GM23248 (cell line): ENCODE measurements around the gene PMAIP1. TPM values are rescaled to one million over a fixed set of nuclear protein-coding genes. Genes with fewer than 3 reads are reported as not detected.
A peak's percentile ranks its signal among the peaks of the same experiment; 100 is the strongest.

Source experiments
- DNase-seq: peaks from one replicate; pipeline ENCODE4 v3.0.0-alpha.2; 2015
- H2AFZ ChIP-seq: fragments of 200-600 bp; sonication (generic); 2 replicates; pipeline ENCODE4 v1.6.1; 2016; ENCODE audit warnings: antibody characterized with exemption
- H3F3A ChIP-seq: fragments of 200-600 bp; sonication (generic); 2 replicates; pipeline ENCODE4 v1.6.1; 2016; ENCODE audit warnings: mild to moderate bottlenecking, antibody characterized with exemption, mixed run types; ENCODE audit not compliant: insufficient read depth
- H3K27ac ChIP-seq: fragments of 200-600 bp; sonication (generic); 2 replicates; pipeline ENCODE4 v1.5.1; 2016; ENCODE audit warnings: mild to moderate bottlenecking
- H3K27me3 ChIP-seq: fragments of 200-600 bp; sonication (generic); replicated peaks from 2 replicates; pipeline ENCODE4 v1.6.1; 2016; ENCODE audit warnings: mild to moderate bottlenecking; ENCODE audit not compliant: insufficient read depth
- H3K36me3 ChIP-seq: fragments of 200-600 bp; sonication (generic); 2 replicates; pipeline ENCODE4 v1.6.1; 2016; ENCODE audit warnings: low read depth, mild to moderate bottlenecking
- H3K4me1 ChIP-seq: fragments of 200-600 bp; sonication (generic); 2 replicates; pipeline ENCODE4 v1.6.1; 2016; ENCODE audit warnings: mild to moderate bottlenecking; ENCODE audit not compliant: insufficient read depth
- H3K4me2 ChIP-seq: fragments of 200-600 bp; sonication (generic); one replicate; pipeline ENCODE4 v1.6.1; 2016; ENCODE audit warnings: mild to moderate bottlenecking; ENCODE audit not compliant: unreplicated experiment
- H3K4me3 ChIP-seq: fragments of 200-600 bp; sonication (generic); 2 replicates; pipeline ENCODE4 v1.5.1; 2016; ENCODE audit warnings: mild to moderate bottlenecking
- H3K79me2 ChIP-seq: fragments of 200-600 bp; sonication (generic); 2 replicates; pipeline ENCODE4 v1.6.1; 2016; ENCODE audit warnings: mild to moderate bottlenecking; ENCODE audit not compliant: insufficient read depth
- H3K9ac ChIP-seq: fragments of 200-600 bp; sonication (generic); 2 replicates; pipeline ENCODE4 v1.6.1; 2016; ENCODE audit warnings: mild to moderate bottlenecking
- H3K9me2 ChIP-seq: fragments of 200-600 bp; sonication (generic); 2 replicates; pipeline ENCODE4 v1.6.1; 2016; ENCODE audit warnings: mixed run types, mild to moderate bottlenecking, moderate library complexity; ENCODE audit not compliant: insufficient read depth
- H3K9me3 ChIP-seq: fragments of 200-600 bp; sonication (generic); one replicate; pipeline ENCODE4 v1.6.1; 2017; ENCODE audit warnings: low read depth
- H4K20me1 ChIP-seq: fragments of 200-600 bp; sonication (generic); 2 replicates; pipeline ENCODE4 v1.6.0; 2016; ENCODE audit not compliant: insufficient read depth
- EZH2 ChIP-seq: fragments of 200-600 bp; sonication (generic); IDR thresholded peaks from 2 replicates; pipeline ENCODE4 v1.6.1; 2018; ENCODE audit warnings: antibody characterized with exemption, mild to moderate bottlenecking; ENCODE audit not compliant: insufficient read depth, poor library complexity, severe bottlenecking
- EZH2phosphoT487 ChIP-seq: fragments of 200-600 bp; sonication (generic); IDR thresholded peaks from 2 replicates; pipeline ENCODE4 v1.6.1; 2018; ENCODE audit warnings: antibody characterized with exemption, moderate library complexity, mild to moderate bottlenecking, low read depth; ENCODE audit not compliant: insufficient read depth
- WGBS, 2 experiments: methylation state at CpG; one replicate each; pipeline ENCODE4 v1.1.6; 2015 to 2017; ENCODE audit warnings: low lambda C conversion rate in 2 of 2, low coverage in 1 of 2; ENCODE audit errors: missing lambda C conversion rate in 2 of 2; 5-methylcytosine and 5-hydroxymethylcytosine counted together
- in situ Hi-C: fragments of 300-500 bp; cut with MboI; formaldehyde crosslinking; loops from 2 replicates; pipeline ENCODE4 v1.15.0; 2020
- polyA plus RNA-seq: library from polyadenylated mRNA; unstranded; fragments of >200 nt; fragmentation: Nextera tagmentation; extraction: Ambion mirVana; gene quantifications from 2 replicates; pipeline ENCODE4 v1.2.1, GENCODE V29; 2016
- total RNA-seq: library from RNA; depleted of rRNA; stranded (reverse); fragments of >200 nt; shearing (Covaris generic); gene quantifications from 2 replicates; pipeline ENCODE4 v1.2.3, GENCODE V29; 2014; rRNA removed

The PMAIP1 gene
- total and polyA plus RNA-seq, 2 experiments from 2014 or later = 5.3 to 7.5 TPM

DNA sequence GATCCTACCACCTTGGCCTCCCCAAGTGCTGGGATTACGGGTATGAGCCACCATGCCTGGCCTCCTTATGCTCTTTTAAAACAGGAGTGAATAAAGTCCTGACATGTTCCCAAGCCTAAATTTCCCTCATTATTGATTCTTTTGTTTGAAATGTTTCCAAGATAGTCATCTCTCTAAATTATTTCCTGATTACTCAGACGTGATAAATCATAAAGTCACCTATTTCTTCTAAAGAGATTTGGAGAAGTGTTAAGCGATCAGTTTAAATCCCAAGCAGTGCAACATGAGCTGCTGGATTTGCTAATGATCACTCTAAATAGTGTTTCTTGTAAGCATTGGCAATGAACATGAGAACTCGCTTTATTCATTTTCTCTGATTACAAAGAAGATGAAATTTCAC is 51.8 kb downstream of the PMAIP1 start:
- Histone ChIP-seq H3K27ac (no peak overlapping the region), H3K4me1 (peaks cover 29% of the 10 kb centered on the region), H3K79me2 (no peaks in the 10 kb centered on the region), H2AFZ (no peak overlapping the region), H3F3A (peaks cover 21% of the 10 kb centered on the region), H4K20me1 (no peaks in the 10 kb centered on the region), H3K9me3 (no peaks in the 10 kb centered on the region), H3K27me3 (no peaks in the 10 kb centered on the region), H3K4me2 (no peak overlapping the region), H3K9ac (no peak overlapping the region), H3K4me3 (no peak overlapping the region), H3K9me2 (no peaks in the 10 kb centered on the region), H3K36me3 (no peaks in the 10 kb centered on the region)
- TF ChIP-seq EZH2phosphoT487 = no peak
- 74% methylated on average over 4 of the region's 4 CpGs for WGBS, 2 experiments
- no peak for DNase-seq
- in situ Hi-C loops = no loop called here

DNA sequence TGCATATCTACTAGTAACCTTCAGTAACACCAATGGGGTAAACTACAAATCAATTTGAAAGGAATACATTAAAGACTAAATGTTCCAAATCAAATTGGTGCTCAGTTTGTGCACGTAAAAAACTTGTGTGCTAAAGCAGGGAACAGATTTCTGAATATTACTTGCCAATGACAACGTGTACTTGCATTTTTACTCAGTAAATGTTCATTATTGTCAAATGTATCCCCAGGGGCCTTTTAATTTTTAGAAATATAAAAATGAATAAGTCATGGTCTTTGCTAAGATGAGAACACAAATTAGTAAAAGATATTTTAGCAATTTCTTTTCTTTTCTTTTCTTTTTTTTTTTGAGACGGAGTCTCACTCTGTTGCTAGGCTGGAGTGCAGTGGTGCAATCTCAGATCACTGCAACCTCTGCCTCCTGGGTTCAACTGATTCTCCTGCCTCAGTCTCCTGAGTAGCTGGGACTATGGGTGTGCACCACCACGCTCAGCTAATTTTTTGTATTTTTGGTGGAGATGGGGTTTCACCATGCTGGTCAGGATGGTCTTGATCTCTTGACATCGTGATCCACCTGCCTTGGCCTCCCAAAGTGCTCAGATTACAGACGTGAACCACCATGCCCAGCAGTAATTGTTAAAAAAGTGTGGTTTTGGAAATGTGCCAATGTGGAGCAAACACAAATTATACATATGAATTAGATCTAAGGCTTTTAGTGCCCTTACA is 52.6 kb downstream of the PMAIP1 start:
- in situ Hi-C loops = no loop called here
- no peak for DNase-seq
- no peak for TF ChIP-seq EZH2phosphoT487
- TF ChIP-seq EZH2 = no peak
- Histone ChIP-seq H3F3A (peaks cover 21% of the 10 kb centered on the region), H3K27ac (no peak overlapping the region), H3K4me1 (peaks cover 29% of the 10 kb centered on the region), H3K9me2 (no peaks in the 10 kb centered on the region), H2AFZ (no peak overlapping the region), H3K79me2 (no peaks in the 10 kb centered on the region), H3K36me3 (no peaks in the 10 kb centered on the region), H3K27me3 (no peaks in the 10 kb centered on the region), H3K9ac (no peak overlapping the region), H3K4me3 (no peak overlapping the region), H3K4me2 (peak overlapping the region; percentile 21), H3K9me3 (no peaks in the 10 kb centered on the region), H4K20me1 (no peaks in the 10 kb centered on the region)
- 69 to 72% methylated on average over 6 of the region's 6 CpGs for WGBS, 2 experiments

Other genes with a start within 250 kb of the PMAIP1 start
- 11.4 and 16.6 TPM in 2 replicates for gene CCBE1, start 202.6 kb upstream of the PMAIP1 start, total RNA-seq
- 33.6 and 38.2 TPM in 2 replicates for gene CCBE1, start 202.6 kb upstream of the PMAIP1 start, polyA plus RNA-seq